GM20000 (cell line): Measurements from ENCODE around the gene PDZD8.
"Not testable (repeated sequence)": the region's sequence is repeated elsewhere in the genome, so short reads cannot be mapped to it uniquely, and the experiment has no call there.

ENCODE experiments used
- DNase-seq: peaks from one replicate; pipeline ENCODE4 v3.0.0; 2012; ENCODE audit warnings: low spot score
- CTCF ChIP-seq: IDR thresholded peaks from 2 replicates; pipeline ENCODE4 v1.5.1; 2012; ENCODE audit warnings: mild to moderate bottlenecking, control low read depth; ENCODE audit errors: extremely low read depth, missing control alignments

PDZD8 gene

GRCh38 chr10:117294039-117294645, 81.1 kb downstream of the PDZD8 start:
- DNase-seq, result no peak
- TF ChIP-seq CTCF, result no peak

- not testable (repeated sequence) for DNase-seq
Measured at GRCh38 chr10:117290872-117291271, 84.4 kb downstream of the PDZD8 start.

- DNase-seq, result no peak
- no peak for TF ChIP-seq CTCF
Measured at GRCh38 chr10:117284716-117285494, 90.3 kb downstream of the PDZD8 start.

- DNase-seq, result no peak
- TF ChIP-seq CTCF, result no peak
Measured at GRCh38 chr10:117277675-117278074, 97.6 kb downstream of the PDZD8 start.

GRCh38 chr10:117275121-117275520, 100.1 kb downstream of the PDZD8 start:
- TF ChIP-seq CTCF, result no peak
- DNase-seq, result no peak

GRCh38 chr10:117274509-117274908, 100.7 kb downstream of the PDZD8 start:
- no peak for DNase-seq
- no peak for TF ChIP-seq CTCF

- no peak for TF ChIP-seq CTCF
Measured at GRCh38 chr10:117273980-117274379, 101.3 kb downstream of the PDZD8 start.

More at GRCh38 chr10:117273980-117274379, 101.3 kb downstream of the PDZD8 start:
- no peak for DNase-seq
